WERI-Rb-1 (cell line): Measurements from ENCODE around the gene NHSL1.
"Not testable (repeated sequence)": the region's sequence is repeated elsewhere in the genome, so short reads cannot be mapped to it uniquely, and the experiment has no call there.

Experiments
- DNase-seq: peaks from one replicate; pipeline ENCODE4 v3.0.0-alpha.2; 2020
- H3K27ac ChIP-seq: fragments of 250-450 bp; sonication (Bioruptor Pico); 2 replicates; pipeline ENCODE4 v1.5.1; 2020; ENCODE audit warnings: mild to moderate bottlenecking, moderate library complexity
- H3K27me3 ChIP-seq: fragments of 250-450 bp; sonication (Bioruptor Pico); 2 replicates; pipeline ENCODE4 v1.5.1; 2021; ENCODE audit warnings: mild to moderate bottlenecking, low read depth, moderate library complexity; ENCODE audit not compliant: insufficient read depth, severe bottlenecking
- H3K36me3 ChIP-seq: fragments of 250-450 bp; sonication (Bioruptor Pico); 2 replicates; pipeline ENCODE4 v1.5.1; 2020; ENCODE audit warnings: mild to moderate bottlenecking, moderate library complexity
- H3K4me3 ChIP-seq: 2 replicates; pipeline ENCODE4 v1.5.1; 2011; ENCODE audit warnings: low read depth, mild to moderate bottlenecking, control low read depth, low read length
- H3K9me3 ChIP-seq: fragments of 250-450 bp; sonication (Bioruptor Pico); 2 replicates; pipeline ENCODE4 v1.5.1; 2021; ENCODE audit warnings: mild to moderate bottlenecking, moderate library complexity; ENCODE audit not compliant: severe bottlenecking
- CTCF ChIP-seq: IDR thresholded peaks from 2 replicates; pipeline ENCODE4 v1.5.1; 2011; ENCODE audit warnings: low read depth, mild to moderate bottlenecking, control low read depth, inconsistent platforms, low read length

NHSL1 gene

DNA sequence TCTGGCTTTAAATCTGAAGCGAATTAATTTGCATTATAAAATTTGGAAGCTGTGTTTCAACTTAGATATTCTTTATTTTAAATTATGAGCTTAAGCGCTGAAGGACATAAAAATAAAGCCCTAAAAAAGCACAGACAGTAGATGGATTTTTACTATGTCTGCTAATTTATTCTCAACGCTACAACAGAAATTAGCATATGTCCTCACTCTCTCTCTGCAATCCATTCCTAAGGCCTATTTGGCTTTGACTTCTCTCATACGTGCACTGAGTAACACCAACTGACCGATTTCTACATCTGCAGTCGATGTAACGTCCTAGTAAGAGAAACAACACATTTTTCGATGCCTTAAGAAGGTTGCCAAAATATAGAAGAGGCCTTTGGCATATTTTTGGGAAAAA is 71.6 kb downstream of the NHSL1 start:
- no peak for TF ChIP-seq CTCF
- Histone ChIP-seq H3K27me3 (no peaks in the 10 kb centered on the region), H3K27ac (no peak overlapping the region), H3K4me3 (no peak overlapping the region), H3K36me3 (peaks cover 52% of the 10 kb centered on the region), H3K9me3 (no peaks in the 10 kb centered on the region)
- DNase-seq, result no peak

DNA sequence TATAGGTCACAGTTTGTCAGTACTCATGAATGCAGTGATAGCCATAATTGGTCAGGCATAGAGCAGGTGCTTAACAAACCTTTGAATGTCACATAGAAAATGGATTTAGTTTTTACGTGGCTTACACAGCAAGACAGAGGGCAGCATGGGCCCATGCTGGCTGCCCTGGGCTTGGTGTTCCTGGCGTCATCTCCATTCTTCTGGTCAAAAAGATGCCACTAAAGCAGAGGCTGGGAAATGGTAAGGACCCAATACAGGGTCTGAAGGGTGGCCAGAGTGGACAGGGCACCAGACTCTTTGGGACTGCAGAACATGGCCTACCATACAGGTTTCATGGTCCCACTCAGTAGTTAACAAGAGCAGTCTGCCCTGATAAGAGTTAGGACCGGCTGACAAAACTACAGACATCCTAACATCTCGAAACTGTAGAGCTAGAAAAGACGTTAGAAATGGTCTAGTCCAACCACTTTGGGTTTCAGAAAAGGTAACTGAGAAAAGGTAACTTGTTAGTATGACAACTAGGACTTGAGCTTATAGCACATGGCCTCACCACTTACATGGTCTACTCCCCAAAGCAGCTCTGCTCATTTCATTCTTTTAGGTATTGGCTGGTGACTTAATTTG is 72.7 kb downstream of the NHSL1 start:
- Histone ChIP-seq H3K4me3 (no peak overlapping the region), H3K9me3 (no peaks in the 10 kb centered on the region), H3K27ac (no peak overlapping the region), H3K27me3 (no peaks in the 10 kb centered on the region), H3K36me3 (peaks cover 53% of the 10 kb centered on the region)
- no peak for DNase-seq
- no peak for TF ChIP-seq CTCF

DNA sequence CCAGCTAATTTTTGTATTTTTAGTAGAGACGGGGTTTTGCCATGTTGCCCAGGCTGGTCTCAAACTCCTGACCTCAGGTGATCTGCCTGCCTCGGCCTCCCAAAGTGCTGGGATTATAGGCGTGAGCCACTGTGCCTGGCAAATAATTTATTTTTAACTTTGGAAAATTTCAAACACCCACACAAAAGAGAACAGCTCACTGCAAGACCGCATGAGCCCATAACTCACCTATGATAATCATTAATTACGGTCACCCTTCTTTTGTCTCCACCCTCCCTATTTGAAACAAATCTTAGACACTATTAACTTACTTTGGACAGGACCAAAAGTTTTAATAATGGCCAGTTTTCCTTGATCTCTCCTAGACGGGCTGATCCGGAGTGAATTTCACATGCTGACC is 74.0 kb downstream of the NHSL1 start:
- not testable (repeated sequence) for H3K27me3 ChIP-seq, H3K4me3 ChIP-seq, H3K27ac ChIP-seq, DNase-seq, H3K9me3 ChIP-seq
- H3K36me3 ChIP-seq, result peaks cover 49% of the 10 kb centered on the region

- Histone ChIP-seq H3K4me3 (no peak overlapping the region), H3K27ac (no peak overlapping the region), H3K27me3 (no peaks in the 10 kb centered on the region), H3K36me3 (peaks cover 49% of the 10 kb centered on the region), H3K9me3 (no peaks in the 10 kb centered on the region)
- no peak for DNase-seq
- TF ChIP-seq CTCF, result no peak
Measured at GRCh38 chr6:138424004-138424904, 75.0 kb downstream of the NHSL1 start.

- no peak for TF ChIP-seq CTCF
- peaks cover 40% of the 10 kb centered on the region for H3K36me3 ChIP-seq
- H3K27me3 ChIP-seq, result no peaks in the 10 kb centered on the region
- no peak overlapping the region for H3K4me3 ChIP-seq
- H3K9me3 ChIP-seq, result no peaks in the 10 kb centered on the region
- no peak for DNase-seq
- H3K27ac ChIP-seq, result no peak overlapping the region
Measured at GRCh38 chr6:138422861-138423260, 76.4 kb downstream of the NHSL1 start.

GRCh38 chr6:138421608-138422007 is 77.7 kb downstream of the NHSL1 start:
- Histone ChIP-seq H3K9me3 (no peaks in the 10 kb centered on the region), H3K27ac (no peak overlapping the region), H3K27me3 (no peaks in the 10 kb centered on the region), H3K4me3 (no peak overlapping the region), H3K36me3 (peaks cover 37% of the 10 kb centered on the region)
- TF ChIP-seq CTCF, result no peak
- DNase-seq, result no peak
